Spinal cord (tissue), 10 donors: ENCODE results near the gene CRB1. TPM values are rescaled to one million over a fixed set of nuclear protein-coding genes. Genes with fewer than 3 reads are reported as not detected.
A peak's percentile ranks its signal among the peaks of the same experiment; 100 is the strongest.

Experiments used
- DNase-seq, 6 donors: peaks; one replicate each; pipeline versions ENCODE4 v3.0.0 to v3.0.0-alpha.2; 2013 to 2015; ENCODE audit warnings: low spot score in 6 of 6, low read depth in 4 of 6
- H3K27ac ChIP-seq: one replicate; pipeline ENCODE4 v1.5.1; 2013; ENCODE audit warnings: low read depth, low read length, control low read depth
- H3K27me3 ChIP-seq: one replicate; pipeline ENCODE4 v1.6.1; 2013; ENCODE audit warnings: low read length; ENCODE audit not compliant: control insufficient read depth, insufficient read depth
- H3K36me3 ChIP-seq: one replicate; pipeline ENCODE4 v1.6.1; 2013; ENCODE audit warnings: low read length; ENCODE audit not compliant: control insufficient read depth, insufficient read depth
- H3K4me1 ChIP-seq: one replicate; pipeline ENCODE4 v1.6.1; 2013; ENCODE audit warnings: low read length; ENCODE audit not compliant: control insufficient read depth, insufficient read depth
- H3K4me3 ChIP-seq: one replicate; pipeline ENCODE4 v1.5.1; 2013; ENCODE audit warnings: low read depth, low read length, control low read depth
- H3K9me3 ChIP-seq: one replicate; pipeline ENCODE4 v1.6.1; 2013; ENCODE audit warnings: low read length; ENCODE audit not compliant: control insufficient read depth, insufficient read depth
- WGBS: methylation state at CpG from one replicate; pipeline ENCODE4 v1.1.5; 2013; ENCODE audit warnings: missing lambda C conversion rate; ENCODE audit not compliant: insufficient coverage; 5-methylcytosine and 5-hydroxymethylcytosine counted together
- polyA plus RNA-seq, 2 donors: library from polyadenylated mRNA; unstranded; fragments of 120-200 nt; gene quantifications; one replicate each; pipeline ENCODE4 v1.2.1, GENCODE V29; 2013; ENCODE audit not compliant: insufficient read length in 2 of 2
- total RNA-seq, 2 donors: library from RNA; depleted of rRNA in 1 of 2; stranded (reverse); fragments of 120-200 nt in 1 of 2; fragments of >200 nt in 1 of 2; gene quantifications; one replicate each; pipeline versions ENCODE4 v1.2.3 to v1.2.4, GENCODE V29; 2013 to 2014
- donor health status: healthy.

CRB1 gene
- total and polyA plus RNA-seq, 4 donors = 18.1 to 36.8 (median 28.6) TPM

- H3K27ac ChIP-seq = no peak overlapping the region
- H3K9me3 ChIP-seq = no peaks in the 10 kb centered on the region
- WGBS = no CpG with 5 or more reads among the region's 2 CpGs
- no peak overlapping the region for H3K4me3 ChIP-seq
- no peaks in the 10 kb centered on the region for H3K4me1 ChIP-seq
- H3K27me3 ChIP-seq = no peaks in the 10 kb centered on the region
- no peaks in the 10 kb centered on the region for H3K36me3 ChIP-seq
- no peak for DNase-seq
These were observed 17.4 kb upstream of the CRB1 start for GRCh38 chr1:197250616-197251015.

- DNase-seq = no peak
- no peaks in the 10 kb centered on the region for H3K9me3 ChIP-seq
- no peaks in the 10 kb centered on the region for H3K36me3 ChIP-seq
- H3K27ac ChIP-seq = no peak overlapping the region
- H3K4me1 ChIP-seq = no peaks in the 10 kb centered on the region
- H3K27me3 ChIP-seq = no peaks in the 10 kb centered on the region
- WGBS = 68% methylated on average over 3 of the region's 4 CpGs
- no peak overlapping the region for H3K4me3 ChIP-seq
These were observed 15.1 kb upstream of the CRB1 start for GRCh38 chr1:197252973-197253372.

GRCh38 chr1:197254866-197255265, 13.2 kb upstream of the CRB1 start:
- H3K9me3 ChIP-seq = no peaks in the 10 kb centered on the region
- H3K36me3 ChIP-seq = no peaks in the 10 kb centered on the region
- no peaks in the 10 kb centered on the region for H3K27me3 ChIP-seq
- no peak overlapping the region for H3K4me3 ChIP-seq
- no peak overlapping the region for H3K27ac ChIP-seq
- no CpG with 5 or more reads among the region's 1 CpG for whole genome bisulfite sequencing
- no peak for DNase-seq
- H3K4me1 ChIP-seq = no peaks in the 10 kb centered on the region

GRCh38 chr1:197264936-197265567, 3.0 kb upstream of the CRB1 start:
- no peak for DNase-seq
- Histone ChIP-seq H3K4me3 (no peak overlapping the region), H3K9me3 (no peaks in the 10 kb centered on the region), H3K4me1 (no peaks in the 10 kb centered on the region), H3K27ac (no peak overlapping the region), H3K27me3 (no peaks in the 10 kb centered on the region), H3K36me3 (no peaks in the 10 kb centered on the region)
- no CpG with 5 or more reads among the region's 1 CpG for WGBS

GRCh38 chr1:197269053-197269452, 1.0 kb downstream of the CRB1 start:
- Histone ChIP-seq H3K27ac (no peak overlapping the region), H3K9me3 (no peaks in the 10 kb centered on the region), H3K36me3 (no peaks in the 10 kb centered on the region), H3K27me3 (no peaks in the 10 kb centered on the region), H3K4me1 (no peaks in the 10 kb centered on the region), H3K4me3 (peak overlapping the region; percentile 32)
- peak; percentile 24 to 89 (median 50) for DNase-seq
- 12% methylated on average over 5 of the region's 6 CpGs for WGBS

- no peak for DNase-seq
- Histone ChIP-seq H3K36me3 (no peaks in the 10 kb centered on the region), H3K4me1 (no peaks in the 10 kb centered on the region), H3K9me3 (no peaks in the 10 kb centered on the region), H3K27ac (no peak overlapping the region), H3K4me3 (no peak overlapping the region), H3K27me3 (no peaks in the 10 kb centered on the region)
These were observed 4.7 kb downstream of the CRB1 start for GRCh38 chr1:197272791-197273190.

- H3K9me3 ChIP-seq = no peaks in the 10 kb centered on the region
- no peaks in the 10 kb centered on the region for H3K36me3 ChIP-seq
- WGBS = no CpG with 5 or more reads among the region's 3 CpGs
- H3K27ac ChIP-seq = no peak overlapping the region
- H3K27me3 ChIP-seq = no peaks in the 10 kb centered on the region
- peak in 2 of 6 donors; percentile 20 to 43 for DNase-seq
- no peaks in the 10 kb centered on the region for H3K4me1 ChIP-seq
- H3K4me3 ChIP-seq = no peak overlapping the region
These were observed 9.1 kb downstream of the CRB1 start for GRCh38 chr1:197277166-197277565.

- WGBS = no CpG with 5 or more reads among the region's 3 CpGs
- H3K9me3 ChIP-seq = no peaks in the 10 kb centered on the region
- no peaks in the 10 kb centered on the region for H3K27me3 ChIP-seq
- peak in 1 of 6 donors; percentile 17 for DNase-seq
- no peak overlapping the region for H3K27ac ChIP-seq
- no peaks in the 10 kb centered on the region for H3K4me1 ChIP-seq
- H3K4me3 ChIP-seq = no peak overlapping the region
- no peaks in the 10 kb centered on the region for H3K36me3 ChIP-seq
These were observed 16.3 kb downstream of the CRB1 start for GRCh38 chr1:197284325-197284724.

- H3K4me1 ChIP-seq = no peaks in the 10 kb centered on the region
- WGBS = 20% methylated on average over 1 of the region's 2 CpGs
- H3K9me3 ChIP-seq = no peaks in the 10 kb centered on the region
- DNase-seq = no peak
- no peaks in the 10 kb centered on the region for H3K27me3 ChIP-seq
- no peak overlapping the region for H3K27ac ChIP-seq
- H3K36me3 ChIP-seq = no peaks in the 10 kb centered on the region
- H3K4me3 ChIP-seq = no peak overlapping the region
These were observed 16.9 kb downstream of the CRB1 start for GRCh38 chr1:197284966-197285365.

GRCh38 chr1:197285526-197286205, 17.6 kb downstream of the CRB1 start:
- DNase-seq = no peak
- H3K36me3 ChIP-seq = no peaks in the 10 kb centered on the region
- no peak overlapping the region for H3K27ac ChIP-seq
- H3K9me3 ChIP-seq = no peaks in the 10 kb centered on the region
- no peaks in the 10 kb centered on the region for H3K4me1 ChIP-seq
- H3K27me3 ChIP-seq = no peaks in the 10 kb centered on the region
- no peak overlapping the region for H3K4me3 ChIP-seq
- WGBS = 100% methylated on average over 1 of the region's 4 CpGs
